Heart left ventricle (tissue), 13 donors: Measurements from ENCODE around the gene PACSIN2.

Experiments used
- CTCF ChIP-seq, 12 donors: fragments of 200-600 bp; sonication (generic) in 4 of 12; IDR thresholded peaks; one replicate each; pipeline versions ENCODE4 v1.5.0 to v1.8.0; 2018 to 2022; ENCODE audit warnings: antibody characterized with exemption in 12 of 12, mild to moderate bottlenecking in 5 of 12
- POLR2A ChIP-seq, 2 donors: fragments of 450-650 bp; IDR thresholded peaks; one replicate each; pipeline ENCODE4 v1.6.1; 2017; ENCODE audit warnings: antibody characterized with exemption in 2 of 2, mild to moderate bottlenecking in 2 of 2, moderate library complexity in 2 of 2
- donor health status: ischemic (EF 13 %, LVEDD 7.1; RV severe dilation, severe dysfunction).
- donor health status: DM: no; HTN: yes; CAD: no.
- donor health status: DM: no; HTN: no; CAD: no.
- donor health status: ischemic (EF 25% LVEDD 6.9; RV normal size, moderate dysfunction).
- donor health status: ischemic (EF 25% LVEDD 5.7; RV mildly dilated, moderate dysfunction).
- donor health status: ischemic (EF 35%, LVEDD 5.7; RV mildly dilated, moderate dysfunction).
- donor health status: nonischemic (EF 11% LVEDD 7.7; RV severe dilation, severe dysfunction).
- donor health status: DM: yes; HTN: yes; CAD: no.
- donor health status: PGD.
- donor health status: ischemic (EF 29% LVEDD 5.4; RV normal size, mild dysfunction).
- donor health status: nonischemic (EF 23%, LVEDD 6.1; RV moderate dilation, normal function).

- TF ChIP-seq CTCF (IDR thresholded peaks at IDR 0.05) (no peak), POLR2A (IDR thresholded peaks at IDR 0.05) (peak in 1 of 2 donors; percentile 16)
Measured at GRCh38 chr22:42994917-42995562, 19.9 kb downstream of the PACSIN2 start.
